Measurements from ENCODE around the gene ZBTB22.

The ZBTB22 gene

DNA sequence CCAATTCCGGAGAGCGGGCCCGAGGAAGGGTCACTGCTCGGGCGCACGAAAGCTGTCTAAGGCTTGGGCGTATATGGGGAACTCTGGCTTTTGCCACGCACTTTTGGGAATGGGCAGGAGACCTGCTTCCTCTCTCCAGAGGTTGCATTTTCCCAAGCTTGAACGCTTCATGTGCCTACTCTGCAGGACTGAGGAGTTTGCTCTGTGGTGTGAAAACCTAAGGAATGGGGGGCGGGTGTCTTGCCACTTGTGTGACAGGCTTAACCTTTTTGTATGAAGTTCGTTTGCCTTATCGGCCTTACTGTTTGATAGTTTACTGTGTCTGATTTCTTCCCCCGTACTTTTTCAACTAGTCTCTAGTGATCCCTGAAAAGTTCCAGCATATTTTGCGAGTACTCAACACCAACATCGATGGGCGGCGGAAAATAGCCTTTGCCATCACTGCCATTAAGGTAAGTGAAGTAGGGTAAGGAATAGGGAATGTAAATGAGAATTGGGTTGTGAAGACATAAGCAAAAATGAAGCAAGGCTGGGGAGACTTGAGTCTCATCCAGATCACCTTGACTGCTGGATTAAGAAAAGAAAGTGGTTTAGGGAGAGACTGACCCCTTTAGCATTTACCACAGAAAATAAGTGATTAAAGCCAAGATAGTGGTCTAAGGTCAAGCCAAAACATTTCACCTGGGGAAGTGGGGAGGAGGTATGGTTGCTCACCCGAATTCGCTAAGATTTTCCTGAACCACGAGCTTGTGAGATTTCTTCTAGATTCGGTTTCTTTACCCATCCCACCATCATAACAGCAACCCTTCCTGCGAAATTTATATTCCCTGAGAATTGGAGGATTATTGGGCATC, 45.0 kb downstream of the ZBTB22 start:
- no peak for TF ChIP-seq CTCF (IDR thresholded peaks at IDR 0.05; ENCODE audit: low read depth, low read length, missing control alignments)
- peak overlapping the region; percentile 87 for H3K4me3 ChIP-seq (replicated peaks; ENCODE audit: low read depth, low read length)
- DNase-seq (ENCODE audit: extremely low read depth, low read depth): no peak

GRCh38 chr6:33271468-33272274, 45.9 kb downstream of the ZBTB22 start, which contains the start of the genes RPS18 and VPS52:
Gene RPS18 (plus strand): TSS chr6:33272075. CDS start chr6:33272120, 45 bp downstream.
Gene VPS52 (minus strand): TSS chr6:33271876. CDS start chr6:33271675, 201 bp downstream.
- TF ChIP-seq CTCF (IDR thresholded peaks at IDR 0.05; ENCODE audit: low read depth, low read length, missing control alignments): no peak
- H3K4me3 ChIP-seq (replicated peaks; ENCODE audit: low read depth, low read length): peak within 1 kb of the TSS; percentile 87
- peak; percentile 98 for DNase-seq (ENCODE audit: extremely low read depth, low read depth)

GRCh38 chr6:33271117-33271467, 46.5 kb downstream of the ZBTB22 start:
- H3K4me3 ChIP-seq (replicated peaks; ENCODE audit: low read depth, low read length): peak overlapping the region; percentile 87
- TF ChIP-seq CTCF (IDR thresholded peaks at IDR 0.05; ENCODE audit: low read depth, low read length, missing control alignments): no peak
- no peak for DNase-seq (ENCODE audit: extremely low read depth, low read depth)
